A673 (cell line): ENCODE data around the gene FGF11.

Experiments used
- CTCF ChIP-seq: fragments of 300-800, 200-600 bp; sonication (generic); conservative IDR thresholded peaks from 2 replicates; pipeline ENCODE4 v1.5.1; 2017; ENCODE audit warnings: low read depth, mild to moderate bottlenecking, antibody characterized with exemption, low read length, moderate library complexity, mixed read lengths
- EZH2 ChIP-seq: fragments of 200-600 bp; sonication (generic); IDR thresholded peaks from 2 replicates; pipeline ENCODE4 v1.6.1; 2017; ENCODE audit warnings: borderline replicate concordance, low read depth, mild to moderate bottlenecking, mixed read lengths, antibody characterized with exemption, low read length; ENCODE audit not compliant: poor library complexity, severe bottlenecking

DNA sequence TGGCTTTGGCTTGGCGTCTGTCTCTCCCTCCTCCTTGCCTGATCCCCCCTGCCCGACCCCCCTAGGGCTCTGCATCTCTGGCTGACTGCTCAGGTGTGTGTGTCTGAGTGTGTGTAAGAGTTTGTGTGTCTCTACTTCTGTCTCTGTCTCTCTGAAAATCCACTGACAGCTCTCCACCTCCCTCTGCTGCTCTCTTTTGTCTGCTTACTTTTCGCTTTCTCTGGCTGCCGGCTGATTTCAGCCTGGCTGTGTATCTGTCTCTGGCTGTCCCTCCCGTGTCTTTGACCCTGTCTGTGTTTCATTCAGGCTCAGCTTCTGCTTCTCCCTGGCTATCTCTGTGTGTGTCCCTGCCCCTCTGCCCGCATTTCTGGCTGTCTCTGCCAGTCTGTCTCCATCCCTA lies 23.0 kb upstream of the FGF11 start:
- TF ChIP-seq CTCF (no peak), EZH2 (no peak)
